GM06990 (cell line): Measurements from ENCODE around the gene RNU1-4.
"Not testable (repeated sequence)": the region's sequence is repeated elsewhere in the genome, so short reads cannot be mapped to it uniquely, and the experiment has no call there.

Experiments used
- DNase-seq: peaks from one replicate; pipeline ENCODE4 v3.0.0-alpha.2; 2011; ENCODE audit not compliant: insufficient read length; ENCODE audit errors: extremely low read depth
- H3K27me3 ChIP-seq: replicated peaks from 2 replicates; pipeline ENCODE4 v1.6.0; 2011; ENCODE audit warnings: low read length; ENCODE audit not compliant: control insufficient read depth, insufficient read depth
- H3K36me3 ChIP-seq: 2 replicates; pipeline ENCODE4 v1.5.1; 2011; ENCODE audit warnings: low read length; ENCODE audit not compliant: control insufficient read depth, insufficient read depth
- H3K4me3 ChIP-seq: replicated peaks from 2 replicates; pipeline ENCODE4 v1.5.1; 2011; ENCODE audit warnings: low read depth, mild to moderate bottlenecking, control low read depth, low read length

RNU1-4 gene

GRCh38 chr1:16703141-16703540 lies 37.2 kb upstream of the RNU1-4 start:
- not testable (repeated sequence) for DNase-seq, H3K36me3 ChIP-seq, H3K4me3 ChIP-seq, H3K27me3 ChIP-seq

- not testable (repeated sequence) for H3K27me3 ChIP-seq, H3K4me3 ChIP-seq, DNase-seq, H3K36me3 ChIP-seq
Measured at GRCh38 chr1:16703602-16704001, 36.7 kb upstream of the RNU1-4 start.

GRCh38 chr1:16704076-16704475 lies 36.2 kb upstream of the RNU1-4 start:
- H3K36me3 ChIP-seq, H3K27me3 ChIP-seq, DNase-seq: not testable (repeated sequence)

GRCh38 chr1:16704502-16705100 lies 35.7 kb upstream of the RNU1-4 start:
- H3K27me3 ChIP-seq, DNase-seq, H3K36me3 ChIP-seq, H3K4me3 ChIP-seq: not testable (repeated sequence)

More at GRCh38 chr1:16704076-16704475, 36.2 kb upstream of the RNU1-4 start:
- not testable (repeated sequence) for H3K4me3 ChIP-seq

- H3K4me3 ChIP-seq, H3K27me3 ChIP-seq, H3K36me3 ChIP-seq, DNase-seq: not testable (repeated sequence)
Measured at GRCh38 chr1:16706302-16706701, 34.0 kb upstream of the RNU1-4 start.

DNA sequence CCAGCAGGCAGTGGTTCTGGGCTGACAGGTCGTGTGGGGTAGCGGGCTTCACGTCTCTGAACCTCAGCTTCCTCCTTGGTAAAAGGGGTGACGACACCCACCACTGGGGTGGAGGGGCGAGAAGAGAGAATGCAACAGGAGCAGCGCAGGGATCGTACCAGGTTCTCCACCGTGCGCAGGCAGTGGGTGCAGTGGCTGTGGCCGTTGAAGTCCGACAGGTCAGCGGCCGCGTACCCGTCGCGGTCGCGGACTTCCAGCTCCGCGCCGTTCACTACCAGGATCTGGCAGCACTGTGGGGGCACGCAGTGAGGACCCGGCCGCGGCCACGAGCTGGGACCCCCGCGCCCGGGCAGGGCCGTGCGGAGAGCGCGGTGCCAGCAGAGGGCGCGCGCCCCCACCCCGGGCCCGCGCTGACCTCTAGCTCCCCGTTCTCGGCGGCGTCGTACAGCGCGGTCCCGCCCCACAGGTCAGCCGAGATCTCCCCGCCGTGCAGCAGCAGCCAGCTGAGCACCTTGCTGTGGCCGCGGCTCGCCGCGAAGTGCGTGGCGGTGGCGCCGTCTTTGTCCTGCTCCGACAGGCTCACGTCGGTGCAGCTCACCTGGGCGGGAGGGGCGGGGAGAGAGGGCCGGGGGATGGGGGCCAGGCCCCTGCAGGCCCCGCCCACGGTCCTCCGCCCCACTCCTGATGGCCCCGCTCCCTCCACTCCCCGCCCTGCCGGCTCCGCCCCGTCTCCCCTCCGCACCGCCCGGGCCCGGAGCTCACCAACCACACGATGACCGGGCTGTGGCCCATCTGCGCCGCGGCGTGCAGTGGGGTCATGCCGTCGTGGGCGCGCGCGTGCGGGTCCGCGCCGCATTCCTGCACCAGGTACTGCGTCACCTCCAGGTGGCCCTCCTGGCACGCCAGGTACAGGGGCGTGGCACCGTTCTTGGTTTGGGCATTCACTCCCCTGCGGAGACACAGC lies 32.9 kb upstream of the RNU1-4 start:
- H3K4me3 ChIP-seq, DNase-seq, H3K27me3 ChIP-seq, H3K36me3 ChIP-seq: not testable (repeated sequence)

GRCh38 chr1:16708704-16709103 lies 31.6 kb upstream of the RNU1-4 start:
- not testable (repeated sequence) for DNase-seq

GRCh38 chr1:16709659-16710087 lies 30.6 kb upstream of the RNU1-4 start:
- H3K27me3 ChIP-seq, DNase-seq, H3K36me3 ChIP-seq, H3K4me3 ChIP-seq: not testable (repeated sequence)

More at GRCh38 chr1:16708704-16709103, 31.6 kb upstream of the RNU1-4 start:
- H3K36me3 ChIP-seq, H3K4me3 ChIP-seq, H3K27me3 ChIP-seq: not testable (repeated sequence)

- H3K27me3 ChIP-seq, H3K36me3 ChIP-seq, DNase-seq, H3K4me3 ChIP-seq: not testable (repeated sequence)
Measured at GRCh38 chr1:16710618-16711017, 29.7 kb upstream of the RNU1-4 start.

DNA sequence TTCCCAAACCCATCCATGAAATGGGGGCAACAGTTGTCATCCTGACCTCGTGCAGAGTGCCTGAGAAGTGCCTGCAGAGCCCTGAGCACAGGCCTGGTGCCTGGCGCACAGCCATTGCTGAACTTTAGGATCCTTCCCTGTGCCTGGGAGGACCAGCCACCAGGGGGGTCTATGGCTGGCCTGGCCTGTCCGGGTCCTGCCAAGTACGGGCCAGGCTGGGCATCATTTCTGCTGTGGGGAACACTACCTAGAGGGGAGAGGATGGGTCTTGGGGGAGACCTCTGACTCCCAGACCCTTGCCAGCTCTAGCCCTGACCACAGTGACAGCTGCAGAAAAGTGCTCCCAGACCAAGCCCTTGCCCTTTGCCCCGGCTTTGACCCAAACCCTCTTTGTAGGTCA lies 28.2 kb upstream of the RNU1-4 start:
- H3K36me3 ChIP-seq, H3K27me3 ChIP-seq, DNase-seq, H3K4me3 ChIP-seq: not testable (repeated sequence)

- H3K4me3 ChIP-seq, H3K27me3 ChIP-seq, DNase-seq, H3K36me3 ChIP-seq: not testable (repeated sequence)
Measured at GRCh38 chr1:16712582-16712981, 27.7 kb upstream of the RNU1-4 start.

DNA sequence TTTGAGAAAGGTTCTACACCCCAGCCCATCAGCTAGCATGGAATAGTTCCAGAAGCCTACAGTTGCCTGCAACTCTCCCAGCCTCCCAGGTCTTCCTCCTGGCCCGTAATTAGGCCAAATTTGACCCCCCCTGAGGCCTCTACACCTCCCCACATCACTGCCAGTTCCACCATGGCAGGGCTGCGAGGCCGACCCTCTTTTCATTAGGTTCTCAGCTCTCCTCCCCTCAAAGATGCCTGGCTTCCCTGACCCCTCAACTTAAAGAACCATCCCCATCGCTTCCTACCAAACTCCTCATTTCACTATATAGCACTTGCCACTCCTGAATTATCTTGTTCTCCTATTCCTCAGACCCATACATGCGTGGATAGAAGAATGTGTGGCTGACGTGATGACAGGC lies 27.3 kb upstream of the RNU1-4 start:
- DNase-seq, H3K4me3 ChIP-seq, H3K36me3 ChIP-seq, H3K27me3 ChIP-seq: not testable (repeated sequence)

- H3K4me3 ChIP-seq, DNase-seq, H3K27me3 ChIP-seq, H3K36me3 ChIP-seq: not testable (repeated sequence)
Measured at GRCh38 chr1:16713480-16713879, 26.8 kb upstream of the RNU1-4 start.
